ENCODE measurements around the gene RERE. TPM values are rescaled to one million over a fixed set of nuclear protein-coding genes. Genes with fewer than 3 reads are reported as not detected.
A peak's percentile ranks its signal among the peaks of the same experiment; 100 is the strongest.

RERE gene
- polyA plus RNA-seq, 1 experiment: 14.3 TPM

GRCh38 chr1:8378981-8379470 lies 438.4 kb downstream of the RERE start:
- TF ChIP-seq CTCF (IDR thresholded peaks at IDR 0.05; ENCODE audit: low read depth, low read length): no peak
- Histone ChIP-seq H3K4me3 (ENCODE audit: low read depth, low read length) (no peak overlapping the region), H3K27me3 (ENCODE audit: control insufficient read depth, insufficient read depth, low read length) (no peaks in the 10 kb centered on the region), H3K27ac (ENCODE audit: low read depth, low read length) (no peak overlapping the region), H3K9me3 (ENCODE audit: control insufficient read depth, insufficient read depth, low read length) (no peaks in the 10 kb centered on the region)
- CTCF ChIA-PET: interaction anchor here (0.6 kb wide), 2 partner anchors 155 to 629 kb away, joined by 3 to 7 read pairs; no protein-coding TSS in a partner anchor
- DNase-seq (ENCODE audit: low read depth, low spot score): no peak
- POLR2A ChIA-PET: no interaction called here

- DNase-seq (ENCODE audit: low read depth, low spot score): peak; percentile 44
- no peaks in the 10 kb centered on the region for H3K9me3 ChIP-seq (ENCODE audit: control insufficient read depth, insufficient read depth, low read length)
- ChIA-PET POLR2A (interaction anchor here (0.9 kb wide), 2 partner anchors 11 to 35 kb away, joined by 3 to 4 read pairs; no protein-coding TSS in a partner anchor), CTCF (interaction anchor here (0.6 to 2.0 kb wide), 3 partner anchors 9 to 403 kb away, joined by 3 to 5 read pairs (median 3); no protein-coding TSS in a partner anchor)
- H3K4me3 ChIP-seq (ENCODE audit: low read depth, low read length): no peak overlapping the region
- no peak for TF ChIP-seq CTCF (IDR thresholded peaks at IDR 0.05; ENCODE audit: low read depth, low read length)
- no peaks in the 10 kb centered on the region for H3K27me3 ChIP-seq (ENCODE audit: control insufficient read depth, insufficient read depth, low read length)
- H3K27ac ChIP-seq (ENCODE audit: low read depth, low read length): peak overlapping the region; percentile 69
These were observed 439.3 kb downstream of the RERE start for GRCh38 chr1:8378178-8378577.

- Histone ChIP-seq H3K9me3 (ENCODE audit: control insufficient read depth, insufficient read depth, low read length) (no peaks in the 10 kb centered on the region), H3K27ac (ENCODE audit: low read depth, low read length) (no peak overlapping the region), H3K4me3 (ENCODE audit: low read depth, low read length) (no peak overlapping the region), H3K27me3 (ENCODE audit: control insufficient read depth, insufficient read depth, low read length) (no peaks in the 10 kb centered on the region)
- no peak for TF ChIP-seq CTCF (IDR thresholded peaks at IDR 0.05; ENCODE audit: low read depth, low read length)
- no peak for DNase-seq (ENCODE audit: low read depth, low spot score)
- ChIA-PET CTCF (interaction anchor here (1.1 to 2.0 kb wide), 2 partner anchors 10 to 402 kb away, joined by 3 to 5 read pairs; no protein-coding TSS in a partner anchor), POLR2A (interaction anchor here (0.9 kb wide), 2 partner anchors 11 to 34 kb away, joined by 3 to 4 read pairs; no protein-coding TSS in a partner anchor)
These were observed 440.0 kb downstream of the RERE start for GRCh38 chr1:8377271-8377981.

GRCh38 chr1:8376358-8376840 lies 441.0 kb downstream of the RERE start:
- H3K27me3 ChIP-seq (ENCODE audit: control insufficient read depth, insufficient read depth, low read length): no peaks in the 10 kb centered on the region
- POLR2A ChIA-PET: no interaction called here
- H3K27ac ChIP-seq (ENCODE audit: low read depth, low read length): no peak overlapping the region
- no peak overlapping the region for H3K4me3 ChIP-seq (ENCODE audit: low read depth, low read length)
- DNase-seq (ENCODE audit: low read depth, low spot score): no peak
- CTCF ChIA-PET: no interaction called here
- TF ChIP-seq CTCF (IDR thresholded peaks at IDR 0.05; ENCODE audit: low read depth, low read length): no peak
- H3K9me3 ChIP-seq (ENCODE audit: control insufficient read depth, insufficient read depth, low read length): no peaks in the 10 kb centered on the region

GRCh38 chr1:8374812-8375211 lies 442.6 kb downstream of the RERE start:
- CTCF ChIA-PET: interaction anchor here (1.6 kb wide), 1 partner anchor 399 kb away, joined by 5 read pairs; no protein-coding TSS in a partner anchor
- POLR2A ChIA-PET: no interaction called here

More at GRCh38 chr1:8374812-8375211, 442.6 kb downstream of the RERE start:
- H3K27me3 ChIP-seq (ENCODE audit: control insufficient read depth, insufficient read depth, low read length): no peaks in the 10 kb centered on the region
- H3K9me3 ChIP-seq (ENCODE audit: control insufficient read depth, insufficient read depth, low read length): no peaks in the 10 kb centered on the region
- peak overlapping the region; percentile 91 for H3K27ac ChIP-seq (ENCODE audit: low read depth, low read length)
- H3K4me3 ChIP-seq (ENCODE audit: low read depth, low read length): no peak overlapping the region
- no peak for DNase-seq (ENCODE audit: low read depth, low spot score)
- peak; percentile 50 for TF ChIP-seq CTCF (IDR thresholded peaks at IDR 0.05; ENCODE audit: low read depth, low read length)

All from AG04450 (cell line).